NCI-H1694 (cell line): ENCODE data around the gene CRK.
"Not testable (repeated sequence)": the region's sequence is repeated elsewhere in the genome, so short reads cannot be mapped to it uniquely, and the experiment has no call there.

Experiments used
- DNase-seq: peaks from one replicate; lab custom pipeline; 2025; lab: John Stamatoyannopoulos, UW

CRK gene

GRCh38 chr17:1423456-1424135 lies 32.4 kb downstream of the CRK start:
- DNase-seq = no peak

- DNase-seq = peak; percentile 24
These were observed 33.1 kb downstream of the CRK start for GRCh38 chr17:1422885-1423284.

GRCh38 chr17:1421470-1421869 lies 34.6 kb downstream of the CRK start:
- DNase-seq = no peak

- DNase-seq = no peak
These were observed 35.1 kb downstream of the CRK start for GRCh38 chr17:1420981-1421380.

- no peak for DNase-seq
These were observed 35.9 kb downstream of the CRK start for GRCh38 chr17:1420163-1420562.

GRCh38 chr17:1418476-1418875 lies 37.6 kb downstream of the CRK start:
- DNase-seq = not testable (repeated sequence)

GRCh38 chr17:1416414-1416813 lies 39.6 kb downstream of the CRK start:
- DNase-seq = no peak

GRCh38 chr17:1414634-1415033 lies 41.4 kb downstream of the CRK start:
- no peak for DNase-seq

GRCh38 chr17:1414001-1414574 lies 41.9 kb downstream of the CRK start:
- no peak for DNase-seq

GRCh38 chr17:1413281-1413791 lies 42.7 kb downstream of the CRK start:
- no peak for DNase-seq

- no peak for DNase-seq
These were observed 43.6 kb downstream of the CRK start for GRCh38 chr17:1412185-1413110.

GRCh38 chr17:1402262-1402586 lies 53.8 kb downstream of the CRK start:
- no peak for DNase-seq

GRCh38 chr17:1399679-1400512 lies 56.1 kb downstream of the CRK start, which contains the start of gene YWHAE:
Gene YWHAE, minus strand, starts transcription at chr17:1400222. Its CDS starts 112 bp downstream, at chr17:1400110.
- DNase-seq = peak; percentile 90

GRCh38 chr17:1398931-1399678 lies 56.9 kb downstream of the CRK start:
- no peak for DNase-seq

- DNase-seq = no peak
These were observed 58.0 kb downstream of the CRK start for GRCh38 chr17:1398028-1398427.

GRCh38 chr17:1395876-1396665 lies 60.0 kb downstream of the CRK start:
- not testable (repeated sequence) for DNase-seq

GRCh38 chr17:1391577-1391976 lies 64.5 kb downstream of the CRK start:
- DNase-seq = no peak

GRCh38 chr17:1390432-1391367 lies 65.3 kb downstream of the CRK start:
- DNase-seq = no peak
